GM18526 (cell line): ENCODE results near the gene IL16.

ENCODE experiments used
- POLR2A ChIP-seq: IDR thresholded peaks from 3 replicates; pipeline ENCODE4 v1.6.1; 2011; ENCODE audit not compliant: insufficient read length; ENCODE audit errors: extremely low read depth

The IL16 gene

GRCh38 chr15:81282606-81282895 is 85.9 kb downstream of the IL16 start:
- TF ChIP-seq POLR2A: no peak

- no peak for TF ChIP-seq POLR2A
Observed at GRCh38 chr15:81282911-81283310, 86.2 kb downstream of the IL16 start.

GRCh38 chr15:81284256-81285031 is 87.8 kb downstream of the IL16 start:
- no peak for TF ChIP-seq POLR2A

GRCh38 chr15:81285461-81285860 is 88.8 kb downstream of the IL16 start:
- TF ChIP-seq POLR2A: no peak

- no peak for TF ChIP-seq POLR2A
Observed at GRCh38 chr15:81286621-81287121, 90.0 kb downstream of the IL16 start.

- TF ChIP-seq POLR2A: no peak
Observed at GRCh38 chr15:81288040-81288439, 91.4 kb downstream of the IL16 start.

- no peak for TF ChIP-seq POLR2A
Observed at GRCh38 chr15:81288616-81289015, 91.9 kb downstream of the IL16 start.

- no peak for TF ChIP-seq POLR2A
Observed at GRCh38 chr15:81289910-81290309, 93.2 kb downstream of the IL16 start.

- no peak for TF ChIP-seq POLR2A
Observed at GRCh38 chr15:81291916-81292522, 95.3 kb downstream of the IL16 start.

GRCh38 chr15:81292523-81293001 is 95.9 kb downstream of the IL16 start:
- peak; percentile 44 for TF ChIP-seq POLR2A

- peak; percentile 19 for TF ChIP-seq POLR2A
Observed at GRCh38 chr15:81293728-81294515, 97.2 kb downstream of the IL16 start.

- no peak for TF ChIP-seq POLR2A
Observed at GRCh38 chr15:81294516-81294880, 97.8 kb downstream of the IL16 start.

GRCh38 chr15:81295486-81296121 is 98.9 kb downstream of the IL16 start:
- TF ChIP-seq POLR2A: no peak

GRCh38 chr15:81296186-81296585 is 99.5 kb downstream of the IL16 start:
- no peak for TF ChIP-seq POLR2A

- peak; percentile 42 for TF ChIP-seq POLR2A
Observed at GRCh38 chr15:81296673-81297072, 100.0 kb downstream of the IL16 start.

GRCh38 chr15:81297147-81297572 is 100.5 kb downstream of the IL16 start:
- TF ChIP-seq POLR2A: no peak
